HCT116 (cell line): ENCODE data around the gene LINC00632. TPM values are rescaled to one million over a fixed set of nuclear protein-coding genes. Genes with fewer than 3 reads are reported as not detected.

Experiments
- ATAC-seq: fragments of 200-7000 bp; cut with Tn5 transposase; 2 replicates; pipeline ENCODE4 v1.9.1; 2020; ENCODE audit warnings: mild to moderate bottlenecking, moderate library complexity
- BruUV-seq: library from RNA; stranded (reverse); fragments of 400-500 nt; replicated peaks from 2 replicates; lab custom pipeline; 2021; lab: Mats Ljungman, UMichigan
- CTCF ChIA-PET: fragments of 300-600 bp; sonication (Branson Sonifier 250); formaldehyde crosslinking; loops from one replicate; lab custom pipeline; 2021; ENCODE audit warnings: antibody characterized with exemption; lab: Charles Lee
- POLR2A ChIA-PET: fragments of 300-600, 350-600 bp; sonication (Branson Sonifier 250); formaldehyde crosslinking; loops from one replicate; lab custom pipeline; 2021; ENCODE audit warnings: antibody characterized with exemption; lab: Charles Lee
- RAD21 ChIA-PET, 2 experiments: fragments of 300-600 bp; sonication (Branson Sonifier 250); formaldehyde crosslinking; loops; one replicate each; lab custom pipeline; 2023; ENCODE audit warnings: low total read pairs in 2 of 2; ENCODE audit not compliant: uncharacterized antibody in 2 of 2, unreplicated experiment in 2 of 2, low non-redundant PET in 1 of 2; lab: Charles Lee
- DNase-seq: peaks from one replicate; pipeline ENCODE4 v3.0.0-alpha.2; 2010; ENCODE audit warnings: low read depth, low spot score
- H2AFZ ChIP-seq: fragments of 200-600 bp; shearing (Covaris generic), sonication (generic); 2 replicates; pipeline ENCODE4 v1.6.1; 2017; ENCODE audit warnings: low read depth, mixed run types, mixed read lengths, antibody characterized with exemption, low read length; ENCODE audit not compliant: poor library complexity, severe bottlenecking
- H3K27ac ChIP-seq: 2 replicates; pipeline ENCODE4 v1.5.1; 2012; ENCODE audit warnings: low read depth, low read length
- H3K27me3 ChIP-seq: fragments of 200-600 bp; sonication (generic); 2 replicates; pipeline ENCODE4 v1.6.1; 2016; ENCODE audit warnings: mixed run types, low read length, mixed read lengths; ENCODE audit not compliant: insufficient read depth
- H3K36me3 ChIP-seq, 2 experiments: fragments of 200-500 bp in 1 of 2; fragments of 200-600 bp in 1 of 2; sonication (Bioruptor generic) in 1 of 2; sonication (generic) in 1 of 2; 2 replicates each; pipeline versions ENCODE4 v1.5.1 to v1.6.1; 2014 to 2016; ENCODE audit warnings: low read length in 2 of 2, inconsistent platforms in 1 of 2, mixed read lengths in 1 of 2, mixed run types in 1 of 2; ENCODE audit not compliant: insufficient read depth in 2 of 2, control insufficient read depth in 1 of 2
- H3K4me1 ChIP-seq, 2 experiments: fragments of 200-600 bp in 1 of 2; sonication (generic) in 1 of 2; 2 replicates each; pipeline versions ENCODE4 v1.5.1 to v1.6.1; 2012 to 2017; ENCODE audit warnings: low read length in 2 of 2, inconsistent platforms in 1 of 2, mild to moderate bottlenecking in 1 of 2, mixed read lengths in 1 of 2, mixed run types in 1 of 2, moderate library complexity in 1 of 2; ENCODE audit not compliant: insufficient read depth in 2 of 2, control insufficient read depth in 1 of 2
- H3K4me2 ChIP-seq: fragments of 200-600 bp; sonication (generic); 2 replicates; pipeline ENCODE4 v1.6.1; 2017; ENCODE audit warnings: mixed run types, low read length, mixed read lengths
- H3K4me3 ChIP-seq, 2 experiments: fragments of 200-600 bp in 1 of 2; sonication (generic) in 1 of 2; replicated peaks in 1 of 2; 2 replicates each; pipeline ENCODE4 v1.5.1; 2011 to 2016; ENCODE audit warnings: low read length in 2 of 2, control low read depth in 1 of 2, low read depth in 1 of 2, mild to moderate bottlenecking in 1 of 2, mixed read lengths in 1 of 2, mixed run types in 1 of 2
- H3K79me2 ChIP-seq: fragments of 200-600 bp; sonication (generic); 2 replicates; pipeline ENCODE4 v1.6.1; 2017; ENCODE audit warnings: mild to moderate bottlenecking, mixed run types, low read length, moderate library complexity, mixed read lengths; ENCODE audit not compliant: insufficient read depth
- H3K9ac ChIP-seq: fragments of 200-600 bp; sonication (generic); 2 replicates; pipeline ENCODE4 v1.6.1; 2016; ENCODE audit warnings: low read length, mixed read lengths
- H3K9me2 ChIP-seq: fragments of 200-600 bp; sonication (generic), shearing (Covaris generic); 2 replicates; pipeline ENCODE4 v1.6.1; 2017; ENCODE audit warnings: mixed run types, mild to moderate bottlenecking, moderate library complexity; ENCODE audit not compliant: insufficient read depth
- H3K9me3 ChIP-seq, 2 experiments: fragments of 200-500 bp in 1 of 2; fragments of 200-600 bp in 1 of 2; sonication (Bioruptor generic) in 1 of 2; sonication (generic) in 1 of 2; 2 replicates each; pipeline ENCODE4 v1.6.1; 2014 to 2017; ENCODE audit warnings: low read length in 2 of 2, mixed read lengths in 2 of 2, inconsistent platforms in 1 of 2, low read depth in 1 of 2, mild to moderate bottlenecking in 1 of 2, mixed run types in 1 of 2, moderate library complexity in 1 of 2; ENCODE audit not compliant: control insufficient read depth in 1 of 2, insufficient read depth in 1 of 2
- H4K20me1 ChIP-seq: fragments of 200-600 bp; sonication (generic), shearing (Covaris generic); 2 replicates; pipeline ENCODE4 v1.6.1; 2017; ENCODE audit warnings: mixed run types, mild to moderate bottlenecking, moderate library complexity; ENCODE audit not compliant: insufficient read depth
- ATF3 ChIP-seq: IDR thresholded peaks from 2 replicates; pipeline ENCODE4 v1.6.1; 2012
- CBX3 ChIP-seq: IDR thresholded peaks from 2 replicates; pipeline ENCODE4 v1.6.1; 2012; ENCODE audit warnings: low read depth
- EGR1 ChIP-seq: IDR thresholded peaks from 2 replicates; pipeline ENCODE4 v1.6.1; 2012; ENCODE audit warnings: low read depth
- EZH2phosphoT487 ChIP-seq: fragments of 200-600 bp; IDR thresholded peaks from 2 replicates; pipeline ENCODE4 v1.6.1; 2018; ENCODE audit warnings: antibody characterized with exemption, borderline replicate concordance
- FOSL1 ChIP-seq: IDR thresholded peaks from 2 replicates; pipeline ENCODE4 v1.6.1; 2012; ENCODE audit warnings: low read depth
- RAD21 ChIP-seq: IDR thresholded peaks from 2 replicates; pipeline ENCODE4 v1.6.1; 2012; ENCODE audit warnings: low read depth, mild to moderate bottlenecking
- SIN3A ChIP-seq: IDR thresholded peaks from 2 replicates; pipeline ENCODE4 v1.6.1; 2012; ENCODE audit warnings: low read depth
- SP1 ChIP-seq: IDR thresholded peaks from 2 replicates; pipeline ENCODE4 v1.6.1; 2012; ENCODE audit warnings: low read depth
- TCF7L2 ChIP-seq: IDR thresholded peaks from 2 replicates; pipeline ENCODE4 v1.7.0; 2011; ENCODE audit warnings: borderline replicate concordance, inconsistent platforms; ENCODE audit not compliant: insufficient read depth, insufficient read length; ENCODE audit errors: extremely low read depth
- YY1 ChIP-seq: IDR thresholded peaks from 2 replicates; pipeline ENCODE4 v1.6.1; 2011; ENCODE audit warnings: low read length, low read depth, moderate library complexity, mild to moderate bottlenecking; ENCODE audit not compliant: insufficient replicate concordance; ENCODE audit errors: extremely low read depth
- ZFX ChIP-seq: fragments of 450-650 bp; IDR thresholded peaks from 2 replicates; pipeline ENCODE4 v1.6.1; 2017
- ZNF274 ChIP-seq: fragments of 200-500 bp; sonication (Bioruptor generic); IDR thresholded peaks from 2 replicates; pipeline ENCODE4 v1.6.1; 2014; ENCODE audit warnings: mild to moderate bottlenecking, low read depth, low read length, inconsistent platforms
- intact Hi-C: fragments of 100-400 bp; cut with micrococcal nuclease; formaldehyde crosslinking; loops from 2 replicates; pipeline ENCODE4 v1.10.0; 2022
- total RNA-seq: library from RNA; stranded (reverse); gene quantifications from one replicate; pipeline ENCODE4 v1.2.1, GENCODE V29; 2021; ENCODE audit not compliant: unreplicated experiment
- TF ChIP-seq, protein P1 (sequence below): IDR thresholded peaks from 2 replicates; pipeline ENCODE4 v1.6.1; 2011; ENCODE audit warnings: mild to moderate bottlenecking, low read length, moderate library complexity; ENCODE audit not compliant: insufficient replicate concordance; ENCODE audit errors: extremely low read depth
- TF ChIP-seq, protein P2 (sequence below): IDR thresholded peaks from 2 replicates; pipeline ENCODE4 v1.6.1; 2012

Gene LINC00632
- total RNA-seq, 1 experiment from 2014 or later = 0.15 TPM

DNA sequence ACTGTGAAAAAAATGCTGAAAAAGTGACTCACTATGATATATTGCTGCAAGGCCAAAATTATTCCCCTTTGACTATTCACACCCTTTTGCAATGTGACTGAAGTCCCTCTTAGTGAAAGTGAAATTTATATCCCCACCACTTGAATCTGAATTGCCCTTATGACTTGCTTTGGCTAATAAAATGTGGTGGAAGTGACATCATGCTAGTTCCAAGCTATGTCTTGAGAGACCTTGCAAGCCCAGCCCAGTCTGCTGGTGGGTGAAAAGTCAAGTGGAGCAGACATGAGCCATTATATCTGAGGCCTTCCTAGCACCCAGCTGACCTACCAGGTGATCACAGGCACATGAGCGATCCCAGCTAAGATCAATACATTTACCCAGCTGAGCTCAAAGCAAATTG lies 94.7 kb downstream of the LINC00632 start:
- intact Hi-C loops = no loop called here
- CTCF ChIA-PET = no interaction called here
- H3K9ac ChIP-seq = no peak overlapping the region
- H3K36me3 ChIP-seq = no peaks in the 10 kb centered on the region
- no peak overlapping the region for H3K4me2 ChIP-seq
- POLR2A ChIA-PET = no interaction called here
- no peaks in the 10 kb centered on the region for H3K9me3 ChIP-seq
- no peaks in the 10 kb centered on the region for H4K20me1 ChIP-seq
- H3K27me3 ChIP-seq = no peaks in the 10 kb centered on the region
- H3K4me1 ChIP-seq = no peaks in the 10 kb centered on the region
- no TSS peak for BruUV-seq
- H3K9me2 ChIP-seq = no peaks in the 10 kb centered on the region
- no peak for ATAC-seq
- H2AFZ ChIP-seq = no peak overlapping the region
- no peak for DNase-seq
- H3K4me3 ChIP-seq = no peak overlapping the region
- TF ChIP-seq ZFX (no peak), EGR1 (no peak), TCF7L2 (no peak), RAD21 (no peak), YY1 (no peak), ATF3 (no peak), CBX3 (no peak)
- TF ChIP-seq, protein P1, sequence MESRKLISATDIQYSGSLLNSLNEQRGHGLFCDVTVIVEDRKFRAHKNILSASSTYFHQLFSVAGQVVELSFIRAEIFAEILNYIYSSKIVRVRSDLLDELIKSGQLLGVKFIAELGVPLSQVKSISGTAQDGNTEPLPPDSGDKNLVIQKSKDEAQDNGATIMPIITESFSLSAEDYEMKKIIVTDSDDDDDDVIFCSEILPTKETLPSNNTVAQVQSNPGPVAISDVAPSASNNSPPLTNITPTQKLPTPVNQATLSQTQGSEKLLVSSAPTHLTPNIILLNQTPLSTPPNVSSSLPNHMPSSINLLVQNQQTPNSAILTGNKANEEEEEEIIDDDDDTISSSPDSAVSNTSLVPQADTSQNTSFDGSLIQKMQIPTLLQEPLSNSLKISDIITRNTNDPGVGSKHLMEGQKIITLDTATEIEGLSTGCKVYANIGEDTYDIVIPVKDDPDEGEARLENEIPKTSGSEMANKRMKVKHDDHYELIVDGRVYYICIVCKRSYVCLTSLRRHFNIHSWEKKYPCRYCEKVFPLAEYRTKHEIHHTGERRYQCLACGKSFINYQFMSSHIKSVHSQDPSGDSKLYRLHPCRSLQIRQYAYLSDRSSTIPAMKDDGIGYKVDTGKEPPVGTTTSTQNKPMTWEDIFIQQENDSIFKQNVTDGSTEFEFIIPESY = no peak
- RAD21 ChIA-PET = no interaction called here
- no peak overlapping the region for H3K27ac ChIP-seq
- no peaks in the 10 kb centered on the region for H3K79me2 ChIP-seq

GRCh38 chrX:140815868-140816267 lies 106.3 kb downstream of the LINC00632 start:
- TF ChIP-seq EZH2phosphoT487 (no peak), SP1 (no peak), ZFX (no peak), FOSL1 (no peak), TCF7L2 (no peak), SIN3A (no peak), RAD21 (no peak), ZNF274 (no peak)
- TF ChIP-seq, protein P1 = no peak
- TF ChIP-seq, protein P2, sequence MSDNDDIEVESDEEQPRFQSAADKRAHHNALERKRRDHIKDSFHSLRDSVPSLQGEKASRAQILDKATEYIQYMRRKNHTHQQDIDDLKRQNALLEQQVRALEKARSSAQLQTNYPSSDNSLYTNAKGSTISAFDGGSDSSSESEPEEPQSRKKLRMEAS = no peak
- TF ChIP-seq, all 23 proteins: peak for 0
- H3K4me1 ChIP-seq = no peaks in the 10 kb centered on the region
- no peaks in the 10 kb centered on the region for H3K9me2 ChIP-seq
- no peak overlapping the region for H3K4me2 ChIP-seq
- no peak overlapping the region for H3K9ac ChIP-seq
- no peaks in the 10 kb centered on the region for H3K36me3 ChIP-seq
- ChIA-PET CTCF (no interaction called here), RAD21 (no interaction called here), POLR2A (no interaction called here)
- no peak overlapping the region for H3K27ac ChIP-seq
- H2AFZ ChIP-seq = no peak overlapping the region
- H3K4me3 ChIP-seq = no peak overlapping the region
- H3K79me2 ChIP-seq = no peaks in the 10 kb centered on the region
- DNase-seq (no peak), ATAC-seq (no peak)
- H4K20me1 ChIP-seq = no peaks in the 10 kb centered on the region
- BruUV-seq = no TSS peak
- H3K9me3 ChIP-seq = no peaks in the 10 kb centered on the region
- H3K27me3 ChIP-seq = no peaks in the 10 kb centered on the region
- intact Hi-C loops = no loop called here
